Effector memory CD4-positive, alpha-beta T cell (primary cell): ENCODE results near the gene ZNG1A.
"Not testable (repeated sequence)": the region's sequence is repeated elsewhere in the genome, so short reads cannot be mapped to it uniquely, and the experiment has no call there.

Experiments
- DNase-seq, 3 donors: peaks; one replicate each; pipeline ENCODE4 v3.0.0-alpha.2; 2020
- H3K27ac ChIP-seq: 2 replicates; pipeline ENCODE4 v1.7.0; 2013; ENCODE audit warnings: mild to moderate bottlenecking, low read length, moderate library complexity; ENCODE audit not compliant: insufficient read depth, poor library complexity, severe bottlenecking
- H3K27me3 ChIP-seq: replicated peaks from 2 replicates; pipeline ENCODE4 v1.7.0; 2013; ENCODE audit warnings: mild to moderate bottlenecking, low read length; ENCODE audit not compliant: insufficient read depth, control insufficient read depth, poor library complexity, severe bottlenecking
- H3K36me3 ChIP-seq: 2 replicates; pipeline ENCODE4 v1.7.0; 2013; ENCODE audit warnings: mild to moderate bottlenecking, low read length, moderate library complexity; ENCODE audit not compliant: control insufficient read depth, insufficient read depth
- H3K4me1 ChIP-seq: 2 replicates; pipeline ENCODE4 v1.7.0; 2013; ENCODE audit warnings: low read length, mild to moderate bottlenecking; ENCODE audit not compliant: control insufficient read depth, insufficient read depth, poor library complexity, severe bottlenecking
- H3K4me3 ChIP-seq: 2 replicates; pipeline ENCODE4 v1.7.0; 2013; ENCODE audit warnings: low read length, low read depth, mild to moderate bottlenecking; ENCODE audit not compliant: insufficient read depth, poor library complexity, severe bottlenecking
- H3K9me3 ChIP-seq: 2 replicates; pipeline ENCODE4 v1.7.0; 2013; ENCODE audit warnings: mild to moderate bottlenecking, low read length, moderate library complexity; ENCODE audit not compliant: control insufficient read depth

ZNG1A gene

GRCh38 chr9:199601-200000, 20.7 kb upstream of the ZNG1A start:
- not testable (repeated sequence) for H3K36me3 ChIP-seq, H3K4me3 ChIP-seq, H3K27ac ChIP-seq, H3K27me3 ChIP-seq, DNase-seq, H3K4me1 ChIP-seq, H3K9me3 ChIP-seq

GRCh38 chr9:178140-178825, 573 bp downstream of the ZNG1A start:
- H3K27ac ChIP-seq, result peak overlapping the region; percentile 32

GRCh38 chr9:169757-170156, 9.1 kb downstream of the ZNG1A start:
- not testable (repeated sequence) for DNase-seq

More at GRCh38 chr9:178140-178825, 573 bp downstream of the ZNG1A start:
- not testable (repeated sequence) for H3K36me3 ChIP-seq, H3K27me3 ChIP-seq, H3K4me1 ChIP-seq, H3K4me3 ChIP-seq, H3K9me3 ChIP-seq
- peak in 2 of 3 donors; percentile 0 to 6 for DNase-seq

GRCh38 chr9:159871-160270, 19.0 kb downstream of the ZNG1A start:
- not testable (repeated sequence) for H3K27ac ChIP-seq, H3K4me3 ChIP-seq, H3K36me3 ChIP-seq, DNase-seq, H3K27me3 ChIP-seq, H3K9me3 ChIP-seq, H3K4me1 ChIP-seq

More at GRCh38 chr9:169757-170156, 9.1 kb downstream of the ZNG1A start:
- not testable (repeated sequence) for H3K4me3 ChIP-seq, H3K27me3 ChIP-seq, H3K4me1 ChIP-seq, H3K36me3 ChIP-seq, H3K27ac ChIP-seq, H3K9me3 ChIP-seq

- H3K4me3 ChIP-seq, result not testable (repeated sequence)
These were observed 27.7 kb downstream of the ZNG1A start for GRCh38 chr9:151173-151572.

GRCh38 chr9:139880-140279, 39.0 kb downstream of the ZNG1A start:
- H3K9me3 ChIP-seq, H3K36me3 ChIP-seq: not testable (repeated sequence)

More at GRCh38 chr9:151173-151572, 27.7 kb downstream of the ZNG1A start:
- H3K4me1 ChIP-seq, H3K36me3 ChIP-seq, DNase-seq, H3K27ac ChIP-seq, H3K27me3 ChIP-seq, H3K9me3 ChIP-seq: not testable (repeated sequence)

GRCh38 chr9:117995-118467, 60.8 kb downstream of the ZNG1A start, which contains the start of gene FOXD4:
TSS of gene FOXD4 (minus strand) at chr9:118417. CDS start at chr9:118119, 298 bp downstream.
- H3K9me3 ChIP-seq, H3K36me3 ChIP-seq, DNase-seq, H3K27ac ChIP-seq, H3K4me3 ChIP-seq: not testable (repeated sequence)
- Histone ChIP-seq H3K4me1 (peaks cover 16% of the 10 kb centered on the region), H3K27me3 (peaks cover 25% of the 10 kb centered on the region)

More at GRCh38 chr9:139880-140279, 39.0 kb downstream of the ZNG1A start:
- H3K4me3 ChIP-seq, DNase-seq, H3K27me3 ChIP-seq, H3K27ac ChIP-seq, H3K4me1 ChIP-seq: not testable (repeated sequence)

- DNase-seq, result not testable (repeated sequence)
- H3K27me3 ChIP-seq, result peaks cover 32% of the 10 kb centered on the region
These were observed 61.5 kb downstream of the ZNG1A start for GRCh38 chr9:117144-117994.

GRCh38 chr9:116239-117077, 62.4 kb downstream of the ZNG1A start:
- not testable (repeated sequence) for H3K9me3 ChIP-seq, H3K27ac ChIP-seq, DNase-seq, H3K4me3 ChIP-seq, H3K36me3 ChIP-seq
- Histone ChIP-seq H3K4me1 (peaks cover 16% of the 10 kb centered on the region), H3K27me3 (peaks cover 33% of the 10 kb centered on the region)

More at GRCh38 chr9:117144-117994, 61.5 kb downstream of the ZNG1A start:
- not testable (repeated sequence) for H3K36me3 ChIP-seq, H3K4me3 ChIP-seq, H3K27ac ChIP-seq, H3K9me3 ChIP-seq
- H3K4me1 ChIP-seq, result peaks cover 16% of the 10 kb centered on the region
